ENCODE data around the gene MAU2. TPM values are rescaled to one million over a fixed set of nuclear protein-coding genes. Genes with fewer than 3 reads are reported as not detected.
A peak's percentile ranks its signal among the peaks of the same experiment; 100 is the strongest.

The MAU2 gene
- total RNA-seq, 1 donor from 2014 or later, result 37.0 TPM

DNA sequence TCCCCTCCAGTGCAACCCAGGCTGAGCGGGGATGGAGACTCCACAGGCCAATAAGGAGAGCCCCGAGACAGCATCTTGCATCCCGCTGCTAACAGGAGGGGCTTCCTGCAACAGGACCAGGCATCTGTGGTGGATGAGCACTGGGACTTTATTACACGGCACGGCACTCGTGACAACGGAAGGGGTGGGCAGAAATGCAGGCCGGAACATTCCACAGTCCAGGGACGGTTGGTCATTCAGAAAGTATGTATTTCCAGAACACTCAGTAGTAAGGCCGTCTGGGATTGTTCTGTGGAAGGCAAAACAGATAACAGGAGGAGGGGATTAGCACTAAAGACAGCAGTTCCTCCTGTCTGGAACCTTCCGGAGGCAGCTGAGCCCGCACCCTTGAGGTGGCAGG, 44.2 kb upstream of the MAU2 start:
- FAIRE-seq (no peak), DNase-seq (ENCODE audit: low read depth) (peak; percentile 79)
- Histone ChIP-seq H3K9me3 (ENCODE audit: insufficient read depth, low read depth, low read length) (no peaks in the 10 kb centered on the region), H3K79me2 (ENCODE audit: insufficient read depth, low read length) (no peaks in the 10 kb centered on the region), H3K9ac (ENCODE audit: low read length) (peak overlapping the region; percentile 59), H3K36me3 (ENCODE audit: insufficient read depth, low read length) (peaks cover 8% of the 10 kb centered on the region), H3K4me1 (ENCODE audit: insufficient read depth, low read length) (peaks cover 3% of the 10 kb centered on the region), H2AFZ (ENCODE audit: low read depth, low read length) (no peak overlapping the region), H3K27ac (ENCODE audit: low read depth, low read length) (peak overlapping the region; percentile 66), H3K4me2 (ENCODE audit: low read length) (peak overlapping the region; percentile 57), H3K4me3 (ENCODE audit: insufficient read depth, low read depth, low read length) (no peak overlapping the region), H3K27me3 (ENCODE audit: insufficient read depth, low read length) (no peaks in the 10 kb centered on the region), H4K20me1 (ENCODE audit: insufficient read depth, low read length) (peaks cover 4% of the 10 kb centered on the region)
- Mint-ChIP-seq H3K4me1 (ENCODE audit: low read depth, unreplicated experiment) (peaks cover 8% of the 10 kb centered on the region), H3K4me3 (ENCODE audit: unreplicated experiment) (peak overlapping the region; percentile 35), H3K27me3 (ENCODE audit: low read depth, unreplicated experiment) (peaks cover 3% of the 10 kb centered on the region), H3K36me3 (ENCODE audit: low read depth, unreplicated experiment) (peaks cover 18% of the 10 kb centered on the region), H3K27ac (ENCODE audit: unreplicated experiment) (peak overlapping the region; percentile 88), H3K9me3 (ENCODE audit: unreplicated experiment) (peaks cover 2% of the 10 kb centered on the region)
- TF ChIP-seq, protein P1, sequence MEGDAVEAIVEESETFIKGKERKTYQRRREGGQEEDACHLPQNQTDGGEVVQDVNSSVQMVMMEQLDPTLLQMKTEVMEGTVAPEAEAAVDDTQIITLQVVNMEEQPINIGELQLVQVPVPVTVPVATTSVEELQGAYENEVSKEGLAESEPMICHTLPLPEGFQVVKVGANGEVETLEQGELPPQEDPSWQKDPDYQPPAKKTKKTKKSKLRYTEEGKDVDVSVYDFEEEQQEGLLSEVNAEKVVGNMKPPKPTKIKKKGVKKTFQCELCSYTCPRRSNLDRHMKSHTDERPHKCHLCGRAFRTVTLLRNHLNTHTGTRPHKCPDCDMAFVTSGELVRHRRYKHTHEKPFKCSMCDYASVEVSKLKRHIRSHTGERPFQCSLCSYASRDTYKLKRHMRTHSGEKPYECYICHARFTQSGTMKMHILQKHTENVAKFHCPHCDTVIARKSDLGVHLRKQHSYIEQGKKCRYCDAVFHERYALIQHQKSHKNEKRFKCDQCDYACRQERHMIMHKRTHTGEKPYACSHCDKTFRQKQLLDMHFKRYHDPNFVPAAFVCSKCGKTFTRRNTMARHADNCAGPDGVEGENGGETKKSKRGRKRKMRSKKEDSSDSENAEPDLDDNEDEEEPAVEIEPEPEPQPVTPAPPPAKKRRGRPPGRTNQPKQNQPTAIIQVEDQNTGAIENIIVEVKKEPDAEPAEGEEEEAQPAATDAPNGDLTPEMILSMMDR (IDR thresholded peaks at IDR 0.05; ENCODE audit: insufficient read depth, low read depth, low read length), result no peak
- TF ChIP-seq EZH2 (IDR thresholded peaks at IDR 0.05; ENCODE audit: insufficient read depth, low read length), result no peak

DNA sequence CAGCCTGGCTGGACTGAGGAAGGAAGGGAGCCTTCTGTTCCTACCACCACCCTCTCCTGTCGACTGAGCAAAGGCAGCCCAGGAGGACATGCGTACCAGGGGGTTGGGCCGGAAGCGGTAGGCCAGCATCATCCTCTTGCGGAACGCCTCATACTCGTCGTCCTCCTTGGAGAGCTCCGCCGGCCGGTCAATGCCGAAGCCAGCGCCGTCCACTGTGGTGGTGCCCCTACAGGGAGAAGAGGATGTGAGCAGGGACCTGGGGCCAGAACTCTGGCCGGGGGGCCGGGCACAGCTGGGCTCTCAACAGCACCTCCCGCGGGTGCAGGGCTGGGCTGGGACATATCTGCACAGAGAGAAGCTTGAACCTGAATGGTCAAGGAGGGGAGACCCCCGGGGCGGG, 43.8 kb upstream of the MAU2 start:
- peak overlapping the region; percentile 88 for H3K27ac Mint-ChIP-seq (ENCODE audit: unreplicated experiment)
- H3K9ac ChIP-seq (ENCODE audit: low read length), result peak overlapping the region; percentile 59
- H3K27me3 Mint-ChIP-seq (ENCODE audit: low read depth, unreplicated experiment), result peaks cover under 1% of the 10 kb centered on the region
- H3K4me1 ChIP-seq (ENCODE audit: insufficient read depth, low read length), result peaks cover 3% of the 10 kb centered on the region
- peak overlapping the region; percentile 57 for H3K4me2 ChIP-seq (ENCODE audit: low read length)
- peak overlapping the region; percentile 27 for H3K4me3 Mint-ChIP-seq (ENCODE audit: unreplicated experiment)
- TF ChIP-seq EZH2 (IDR thresholded peaks at IDR 0.05; ENCODE audit: insufficient read depth, low read length), result no peak
- TF ChIP-seq, protein P1 (IDR thresholded peaks at IDR 0.05; ENCODE audit: insufficient read depth, low read depth, low read length), result no peak
- H2AFZ ChIP-seq (ENCODE audit: low read depth, low read length), result no peak overlapping the region
- H3K9me3 ChIP-seq (ENCODE audit: insufficient read depth, low read depth, low read length), result no peaks in the 10 kb centered on the region
- peaks cover 8% of the 10 kb centered on the region for H3K4me1 Mint-ChIP-seq (ENCODE audit: low read depth, unreplicated experiment)
- no peaks in the 10 kb centered on the region for H3K27me3 ChIP-seq (ENCODE audit: insufficient read depth, low read length)
- H3K36me3 Mint-ChIP-seq (ENCODE audit: low read depth, unreplicated experiment), result peaks cover 19% of the 10 kb centered on the region
- H3K36me3 ChIP-seq (ENCODE audit: insufficient read depth, low read length), result peaks cover 11% of the 10 kb centered on the region
- no peak for DNase-seq (ENCODE audit: low read depth)
- FAIRE-seq, result no peak
- peak overlapping the region; percentile 66 for H3K27ac ChIP-seq (ENCODE audit: low read depth, low read length)
- no peak overlapping the region for H3K4me3 ChIP-seq (ENCODE audit: insufficient read depth, low read depth, low read length)
- H3K79me2 ChIP-seq (ENCODE audit: insufficient read depth, low read length), result no peaks in the 10 kb centered on the region
- peaks cover 4% of the 10 kb centered on the region for H4K20me1 ChIP-seq (ENCODE audit: insufficient read depth, low read length)
- peaks cover 2% of the 10 kb centered on the region for H3K9me3 Mint-ChIP-seq (ENCODE audit: unreplicated experiment)

DNA sequence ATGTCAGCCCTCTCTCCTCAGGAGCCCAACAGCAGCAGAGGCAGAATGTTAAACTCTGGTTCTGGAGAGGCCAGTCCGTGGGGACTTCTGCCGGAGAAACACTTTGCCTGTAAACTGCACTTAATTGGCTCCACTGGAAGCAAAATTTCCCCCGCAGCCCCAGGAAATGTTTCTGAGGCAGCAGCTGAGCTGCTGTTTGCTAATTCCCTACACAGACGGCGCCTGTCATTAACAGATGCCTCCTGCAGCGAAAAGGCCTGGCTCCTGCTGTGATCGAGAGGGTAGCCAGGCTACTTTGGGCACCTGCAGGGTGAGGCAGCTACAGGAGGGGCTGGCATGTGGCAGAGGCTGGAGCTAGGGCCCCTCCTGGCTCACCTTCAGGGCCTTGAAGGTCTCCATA, 42.3 kb upstream of the MAU2 start:
- no peaks in the 10 kb centered on the region for H3K27me3 ChIP-seq (ENCODE audit: insufficient read depth, low read length)
- H3K4me3 Mint-ChIP-seq (ENCODE audit: unreplicated experiment), result peak overlapping the region; percentile 27
- DNase-seq (ENCODE audit: low read depth) (no peak), FAIRE-seq (no peak)
- H3K4me3 ChIP-seq (ENCODE audit: insufficient read depth, low read depth, low read length), result no peak overlapping the region
- H3K9me3 ChIP-seq (ENCODE audit: insufficient read depth, low read depth, low read length), result no peaks in the 10 kb centered on the region
- H3K9me3 Mint-ChIP-seq (ENCODE audit: unreplicated experiment), result peaks cover 2% of the 10 kb centered on the region
- H3K36me3 Mint-ChIP-seq (ENCODE audit: low read depth, unreplicated experiment), result peaks cover 20% of the 10 kb centered on the region
- peaks cover 12% of the 10 kb centered on the region for H3K36me3 ChIP-seq (ENCODE audit: insufficient read depth, low read length)
- H3K4me1 Mint-ChIP-seq (ENCODE audit: low read depth, unreplicated experiment), result peaks cover 8% of the 10 kb centered on the region
- H3K79me2 ChIP-seq (ENCODE audit: insufficient read depth, low read length), result no peaks in the 10 kb centered on the region
- H2AFZ ChIP-seq (ENCODE audit: low read depth, low read length), result no peak overlapping the region
- H3K27ac ChIP-seq (ENCODE audit: low read depth, low read length), result no peak overlapping the region
- H3K27ac Mint-ChIP-seq (ENCODE audit: unreplicated experiment), result peak overlapping the region; percentile 80
- TF ChIP-seq, protein P1 (IDR thresholded peaks at IDR 0.05; ENCODE audit: insufficient read depth, low read depth, low read length), result no peak
- no peak for TF ChIP-seq EZH2 (IDR thresholded peaks at IDR 0.05; ENCODE audit: insufficient read depth, low read length)
- H3K9ac ChIP-seq (ENCODE audit: low read length), result no peak overlapping the region
- no peak overlapping the region for H3K4me2 ChIP-seq (ENCODE audit: low read length)
- H4K20me1 ChIP-seq (ENCODE audit: insufficient read depth, low read length), result peaks cover 4% of the 10 kb centered on the region
- H3K4me1 ChIP-seq (ENCODE audit: insufficient read depth, low read length), result peaks cover 3% of the 10 kb centered on the region
- H3K27me3 Mint-ChIP-seq (ENCODE audit: low read depth, unreplicated experiment), result no peaks in the 10 kb centered on the region
